ENCODE results near the gene AMPH. TPM values are rescaled to one million over a fixed set of nuclear protein-coding genes. Genes with fewer than 3 reads are reported as not detected.

Gene AMPH
- total RNA-seq, 1 experiment from 2014 or later, result not detected

DNA sequence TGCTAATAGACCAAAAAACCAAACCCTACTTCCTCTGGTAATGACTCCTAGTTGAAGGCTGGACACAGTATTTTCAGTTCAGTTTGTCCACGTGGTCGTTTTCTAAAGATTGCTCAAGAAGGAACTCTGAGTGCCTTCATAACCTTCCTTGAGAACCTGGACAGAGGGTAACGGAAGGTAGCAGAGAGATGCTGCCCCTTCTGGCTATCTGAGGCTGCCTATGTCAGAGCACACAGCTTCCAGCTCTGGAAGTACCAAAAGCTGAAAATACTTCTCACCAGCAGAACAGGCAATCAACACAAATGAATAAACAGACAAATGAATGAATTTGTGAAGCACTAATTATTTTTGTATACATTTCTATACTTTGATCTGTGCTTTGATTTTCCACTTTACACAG is 85.2 kb downstream of the AMPH start:
- Histone ChIP-seq H4K20me1 (ENCODE audit: insufficient read depth, low read depth, low read length) (no peaks in the 10 kb centered on the region), H3K27me3 (ENCODE audit: low read length) (no peaks in the 10 kb centered on the region), H3K9me3 (ENCODE audit: low read length) (no peaks in the 10 kb centered on the region)

DNA sequence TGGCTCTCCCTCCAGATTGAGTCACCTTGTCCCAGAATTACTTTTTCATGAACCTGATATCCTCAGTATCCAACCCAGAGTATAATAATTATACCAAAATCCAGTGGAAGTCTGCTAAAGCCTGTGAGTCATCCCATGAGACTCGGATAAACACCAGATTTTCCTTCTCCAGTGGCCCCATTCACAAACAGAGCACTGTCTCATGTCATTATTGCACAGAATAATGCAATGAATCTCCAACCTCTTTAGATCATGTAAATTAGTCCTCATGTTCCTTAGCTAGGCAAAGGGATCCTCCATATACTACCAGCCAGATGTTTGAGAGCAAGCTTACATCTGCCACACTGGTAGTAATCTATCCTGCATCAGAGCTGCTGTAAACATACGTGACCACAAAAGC is 89.0 kb downstream of the AMPH start:
- Histone ChIP-seq H3K36me3 (ENCODE audit: insufficient read depth, low read length) (no peaks in the 10 kb centered on the region), H3K9me3 (ENCODE audit: low read length) (no peaks in the 10 kb centered on the region), H2AFZ (ENCODE audit: low read length) (no peak overlapping the region), H3K4me1 (ENCODE audit: low read length) (no peaks in the 10 kb centered on the region), H3K9me2 (replicated peaks; ENCODE audit: insufficient read depth, low read length) (no peaks in the 10 kb centered on the region), H3K27ac (ENCODE audit: low read length) (no peak overlapping the region), H3K79me2 (ENCODE audit: low read length) (no peaks in the 10 kb centered on the region), H3K9ac (ENCODE audit: low read length) (no peak overlapping the region), H4K20me1 (ENCODE audit: insufficient read depth, low read depth, low read length) (no peaks in the 10 kb centered on the region), H3K4me3 (ENCODE audit: low read length) (no peak overlapping the region), H3K27me3 (ENCODE audit: low read length) (no peaks in the 10 kb centered on the region), H3K4me2 (ENCODE audit: low read depth, low read length, poor library complexity, severe bottlenecking) (no peak overlapping the region)
- no peak for DNase-seq

More for the DNA sequence above, 85.2 kb downstream of the AMPH start:
- H3K9ac ChIP-seq (ENCODE audit: low read length), result no peak overlapping the region
- no peaks in the 10 kb centered on the region for H3K36me3 ChIP-seq (ENCODE audit: insufficient read depth, low read length)
- no peak overlapping the region for H3K27ac ChIP-seq (ENCODE audit: low read length)
- H3K4me2 ChIP-seq (ENCODE audit: low read depth, low read length, poor library complexity, severe bottlenecking), result no peak overlapping the region
- H3K79me2 ChIP-seq (ENCODE audit: low read length), result no peaks in the 10 kb centered on the region
- H3K4me3 ChIP-seq (ENCODE audit: low read length), result no peak overlapping the region
- DNase-seq, result no peak
- no peak overlapping the region for H2AFZ ChIP-seq (ENCODE audit: low read length)
- H3K4me1 ChIP-seq (ENCODE audit: low read length), result no peaks in the 10 kb centered on the region
- H3K9me2 ChIP-seq (replicated peaks; ENCODE audit: insufficient read depth, low read length), result no peaks in the 10 kb centered on the region

DNA sequence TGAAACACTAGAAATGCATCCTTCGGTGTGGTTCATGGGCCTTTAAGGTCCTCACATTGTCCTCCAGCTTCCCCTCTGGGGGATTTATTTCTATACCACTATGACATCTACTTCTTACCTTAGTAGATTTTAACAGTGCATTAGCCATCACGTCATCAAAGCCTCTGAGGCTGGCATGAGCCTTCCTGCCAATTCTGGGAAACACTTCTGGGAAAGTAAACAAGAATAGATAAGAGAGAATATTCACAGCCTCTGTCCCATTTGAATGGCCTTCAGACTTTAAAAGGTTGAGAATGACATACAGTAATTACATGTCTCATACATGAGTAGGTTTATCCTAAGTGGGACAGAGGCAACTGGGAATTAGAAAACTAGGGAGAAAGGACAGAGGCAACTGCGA is 89.7 kb downstream of the AMPH start:
- Histone ChIP-seq H3K36me3 (ENCODE audit: insufficient read depth, low read length) (no peaks in the 10 kb centered on the region), H2AFZ (ENCODE audit: low read length) (no peak overlapping the region), H3K79me2 (ENCODE audit: low read length) (no peaks in the 10 kb centered on the region), H3K27ac (ENCODE audit: low read length) (no peak overlapping the region), H3K9ac (ENCODE audit: low read length) (no peak overlapping the region), H3K4me3 (ENCODE audit: low read length) (no peak overlapping the region), H3K4me1 (ENCODE audit: low read length) (no peaks in the 10 kb centered on the region), H3K9me2 (replicated peaks; ENCODE audit: insufficient read depth, low read length) (no peaks in the 10 kb centered on the region), H3K4me2 (ENCODE audit: low read depth, low read length, poor library complexity, severe bottlenecking) (no peak overlapping the region), H3K27me3 (ENCODE audit: low read length) (no peaks in the 10 kb centered on the region), H4K20me1 (ENCODE audit: insufficient read depth, low read depth, low read length) (no peaks in the 10 kb centered on the region), H3K9me3 (ENCODE audit: low read length) (no peaks in the 10 kb centered on the region)
- DNase-seq, result no peak

DNA sequence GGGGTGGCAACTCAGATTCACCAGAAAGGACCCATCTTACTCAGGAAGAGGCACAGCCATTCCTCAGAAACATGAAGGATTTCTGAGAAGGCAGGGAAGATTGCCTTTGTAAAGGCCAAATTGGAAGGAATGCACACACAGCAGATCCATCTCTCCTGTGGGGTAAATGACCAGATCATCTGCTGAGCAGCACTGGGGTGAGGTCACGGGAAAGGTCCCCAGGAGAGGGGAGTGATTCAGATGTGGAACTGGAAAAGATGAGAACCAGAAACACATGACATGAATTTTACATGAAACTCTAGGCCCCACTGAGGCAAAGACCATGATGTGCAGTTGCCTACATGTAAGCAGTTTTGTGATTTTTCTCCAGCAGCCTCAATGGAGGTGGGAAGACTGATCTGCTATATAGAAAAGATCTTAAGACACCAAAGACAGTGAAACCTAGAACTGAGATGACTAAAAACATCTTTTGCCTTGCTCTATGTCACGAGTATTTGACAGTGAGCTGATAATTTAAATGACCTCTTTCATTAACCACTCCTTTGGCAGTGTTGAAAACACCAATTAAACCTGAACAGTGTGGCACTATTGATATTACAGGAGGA is 91.6 kb downstream of the AMPH start:
- Histone ChIP-seq H4K20me1 (ENCODE audit: insufficient read depth, low read depth, low read length) (no peaks in the 10 kb centered on the region), H3K9ac (ENCODE audit: low read length) (no peak overlapping the region), H3K36me3 (ENCODE audit: insufficient read depth, low read length) (no peaks in the 10 kb centered on the region), H3K79me2 (ENCODE audit: low read length) (no peaks in the 10 kb centered on the region), H3K27me3 (ENCODE audit: low read length) (no peaks in the 10 kb centered on the region), H3K9me2 (replicated peaks; ENCODE audit: insufficient read depth, low read length) (no peaks in the 10 kb centered on the region), H3K4me3 (ENCODE audit: low read length) (no peak overlapping the region), H3K4me2 (ENCODE audit: low read depth, low read length, poor library complexity, severe bottlenecking) (no peak overlapping the region), H3K9me3 (ENCODE audit: low read length) (no peaks in the 10 kb centered on the region), H3K27ac (ENCODE audit: low read length) (no peak overlapping the region), H2AFZ (ENCODE audit: low read length) (no peak overlapping the region), H3K4me1 (ENCODE audit: low read length) (no peaks in the 10 kb centered on the region)
- DNase-seq, result no peak

DNA sequence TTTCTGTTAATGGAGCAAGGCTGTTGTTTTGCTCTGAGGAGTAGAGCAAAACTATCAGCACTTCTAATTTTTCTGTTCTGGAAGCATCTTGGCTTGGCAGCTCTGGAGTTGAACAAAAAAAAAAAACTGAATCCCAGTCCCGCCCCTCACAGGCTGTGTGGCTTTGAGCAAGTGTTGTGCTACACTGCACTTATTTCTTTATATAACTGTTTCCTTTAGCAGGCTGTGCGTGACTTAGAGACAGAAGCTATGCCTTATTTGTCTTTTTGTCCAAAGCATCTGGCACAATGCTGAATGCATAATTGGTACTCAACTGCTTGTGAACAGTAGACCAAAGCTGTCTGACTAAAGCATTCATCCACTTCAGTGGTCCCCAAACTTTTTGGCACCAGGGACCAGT is 96.1 kb downstream of the AMPH start:
- Histone ChIP-seq H3K4me2 (ENCODE audit: low read depth, low read length, poor library complexity, severe bottlenecking) (no peak overlapping the region), H3K9ac (ENCODE audit: low read length) (no peak overlapping the region), H2AFZ (ENCODE audit: low read length) (no peak overlapping the region), H4K20me1 (ENCODE audit: insufficient read depth, low read depth, low read length) (no peaks in the 10 kb centered on the region), H3K4me1 (ENCODE audit: low read length) (no peaks in the 10 kb centered on the region), H3K9me3 (ENCODE audit: low read length) (no peaks in the 10 kb centered on the region), H3K9me2 (replicated peaks; ENCODE audit: insufficient read depth, low read length) (no peaks in the 10 kb centered on the region), H3K79me2 (ENCODE audit: low read length) (no peaks in the 10 kb centered on the region), H3K27me3 (ENCODE audit: low read length) (no peaks in the 10 kb centered on the region), H3K27ac (ENCODE audit: low read length) (no peak overlapping the region), H3K36me3 (ENCODE audit: insufficient read depth, low read length) (no peaks in the 10 kb centered on the region), H3K4me3 (ENCODE audit: low read length) (no peak overlapping the region)
- no peak for DNase-seq

DNA sequence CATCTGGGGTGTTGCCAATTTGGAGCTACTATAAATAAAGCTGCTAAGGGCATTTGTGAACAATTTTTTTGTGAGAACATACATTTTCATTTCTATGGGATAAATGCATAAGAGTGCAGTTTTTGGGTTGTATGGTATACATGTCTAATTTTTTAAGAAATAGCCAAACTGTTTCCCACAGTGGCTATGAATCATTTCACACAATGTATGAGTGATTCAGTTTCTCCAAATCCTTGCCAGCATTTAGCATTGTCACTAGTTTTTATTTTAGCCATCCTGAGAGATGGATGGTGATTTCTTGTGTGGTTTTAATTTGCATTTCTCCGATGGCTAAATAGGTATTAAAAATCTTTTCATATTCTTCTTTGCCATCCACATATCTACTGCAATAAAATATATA is 105.3 kb downstream of the AMPH start:
- H3K27me3 ChIP-seq (ENCODE audit: low read length), result 0 out of 2 replicates have a peak, but pooled peaks cover 2% of the 10 kb centered on the region
- H3K9me3 ChIP-seq (ENCODE audit: low read length), result no peaks in the 10 kb centered on the region
- no peak overlapping the region for H2AFZ ChIP-seq (ENCODE audit: low read length)
- H4K20me1 ChIP-seq (ENCODE audit: insufficient read depth, low read depth, low read length), result no peaks in the 10 kb centered on the region
- H3K4me1 ChIP-seq (ENCODE audit: low read length), result no peaks in the 10 kb centered on the region
- no peak overlapping the region for H3K9ac ChIP-seq (ENCODE audit: low read length)
- no peaks in the 10 kb centered on the region for H3K36me3 ChIP-seq (ENCODE audit: insufficient read depth, low read length)
- no peak overlapping the region for H3K4me3 ChIP-seq (ENCODE audit: low read length)
- no peak for DNase-seq
- H3K27ac ChIP-seq (ENCODE audit: low read length), result no peak overlapping the region
- no peaks in the 10 kb centered on the region for H3K9me2 ChIP-seq (replicated peaks; ENCODE audit: insufficient read depth, low read length)
- no peak overlapping the region for H3K4me2 ChIP-seq (ENCODE audit: low read depth, low read length, poor library complexity, severe bottlenecking)
- no peaks in the 10 kb centered on the region for H3K79me2 ChIP-seq (ENCODE audit: low read length)

DNA sequence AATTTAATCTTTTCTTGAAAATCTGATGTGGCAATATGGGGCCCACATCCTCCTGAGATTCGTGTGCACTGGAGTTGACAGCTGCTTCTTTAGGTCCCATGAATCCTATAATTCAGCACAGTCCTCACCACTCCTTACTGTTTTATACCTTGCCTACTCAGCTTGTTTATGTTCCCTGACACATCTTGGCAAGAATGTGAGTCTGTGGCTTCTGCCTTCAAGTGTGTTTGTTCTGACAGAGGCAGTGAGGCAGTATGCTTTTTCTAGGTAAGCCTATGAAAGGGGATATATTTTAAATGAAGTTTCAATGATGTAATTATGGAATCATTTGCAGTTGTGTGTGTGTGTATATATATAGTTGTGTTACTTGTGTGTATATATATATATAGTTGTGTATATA is 106.4 kb downstream of the AMPH start:
- Histone ChIP-seq H3K4me2 (ENCODE audit: low read depth, low read length, poor library complexity, severe bottlenecking) (no peak overlapping the region), H3K9me2 (replicated peaks; ENCODE audit: insufficient read depth, low read length) (no peaks in the 10 kb centered on the region), H3K9me3 (ENCODE audit: low read length) (no peaks in the 10 kb centered on the region), H3K9ac (ENCODE audit: low read length) (no peak overlapping the region), H3K27me3 (ENCODE audit: low read length) (0 out of 2 replicates have a peak, but pooled peaks cover 2% of the 10 kb centered on the region), H3K4me3 (ENCODE audit: low read length) (no peak overlapping the region), H3K36me3 (ENCODE audit: insufficient read depth, low read length) (no peaks in the 10 kb centered on the region), H3K27ac (ENCODE audit: low read length) (no peak overlapping the region), H3K79me2 (ENCODE audit: low read length) (no peaks in the 10 kb centered on the region), H3K4me1 (ENCODE audit: low read length) (no peaks in the 10 kb centered on the region), H4K20me1 (ENCODE audit: insufficient read depth, low read depth, low read length) (no peaks in the 10 kb centered on the region), H2AFZ (ENCODE audit: low read length) (no peak overlapping the region)
- no peak for DNase-seq

DNA sequence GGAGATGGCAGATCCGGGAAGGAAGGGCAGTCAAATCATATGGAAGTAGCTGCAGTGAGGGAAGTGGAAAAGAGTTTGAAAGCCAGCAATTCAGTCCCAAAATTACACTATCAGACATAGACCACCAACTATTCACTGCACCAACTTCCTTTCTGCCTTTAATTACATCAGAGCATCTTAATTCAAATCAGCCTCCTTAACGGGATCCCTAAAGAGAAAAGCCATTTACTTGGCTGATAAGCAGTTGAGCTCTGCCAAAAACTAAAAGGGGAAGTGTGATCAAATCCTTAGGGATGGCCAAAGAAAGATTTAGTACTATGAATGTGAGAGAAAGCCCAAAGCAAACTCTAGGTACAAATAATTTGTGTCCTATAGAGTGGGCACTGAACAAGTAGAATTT is 110.4 kb downstream of the AMPH start:
- Histone ChIP-seq H3K9ac (ENCODE audit: low read length) (no peak overlapping the region), H3K9me3 (ENCODE audit: low read length) (no peaks in the 10 kb centered on the region), H4K20me1 (ENCODE audit: insufficient read depth, low read depth, low read length) (no peaks in the 10 kb centered on the region), H3K79me2 (ENCODE audit: low read length) (no peaks in the 10 kb centered on the region), H3K27ac (ENCODE audit: low read length) (no peak overlapping the region), H3K36me3 (ENCODE audit: insufficient read depth, low read length) (no peaks in the 10 kb centered on the region), H2AFZ (ENCODE audit: low read length) (no peak overlapping the region), H3K27me3 (ENCODE audit: low read length) (no peaks in the 10 kb centered on the region), H3K9me2 (replicated peaks; ENCODE audit: insufficient read depth, low read length) (no peaks in the 10 kb centered on the region), H3K4me2 (ENCODE audit: low read depth, low read length, poor library complexity, severe bottlenecking) (no peak overlapping the region), H3K4me1 (ENCODE audit: low read length) (no peaks in the 10 kb centered on the region), H3K4me3 (ENCODE audit: low read length) (no peak overlapping the region)
- DNase-seq, result no peak

DNA sequence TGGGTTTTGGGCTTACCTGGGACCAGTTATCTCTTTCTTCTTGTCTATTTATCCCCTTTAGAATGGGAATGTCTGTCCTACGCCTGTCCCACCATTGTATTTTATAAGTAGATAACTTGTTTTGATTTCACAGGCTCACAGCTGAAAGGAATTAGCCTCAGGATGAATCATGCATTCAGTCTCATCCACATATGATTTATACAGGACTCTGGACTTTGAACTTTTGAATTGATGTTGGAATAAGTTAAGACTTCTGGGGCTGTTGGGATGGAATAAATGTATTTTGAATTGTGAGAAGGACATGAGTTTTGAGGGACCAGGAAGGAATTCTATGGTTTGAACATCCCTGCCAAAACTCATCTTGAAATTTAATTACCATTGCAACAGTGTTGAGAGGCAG is 112.6 kb downstream of the AMPH start:
- Histone ChIP-seq H3K9ac (ENCODE audit: low read length) (no peak overlapping the region), H3K36me3 (ENCODE audit: insufficient read depth, low read length) (no peaks in the 10 kb centered on the region), H3K4me3 (ENCODE audit: low read length) (no peak overlapping the region), H3K4me1 (ENCODE audit: low read length) (no peaks in the 10 kb centered on the region), H3K9me2 (replicated peaks; ENCODE audit: insufficient read depth, low read length) (no peaks in the 10 kb centered on the region), H4K20me1 (ENCODE audit: insufficient read depth, low read depth, low read length) (no peaks in the 10 kb centered on the region), H3K4me2 (ENCODE audit: low read depth, low read length, poor library complexity, severe bottlenecking) (no peak overlapping the region), H3K27me3 (ENCODE audit: low read length) (no peaks in the 10 kb centered on the region), H3K27ac (ENCODE audit: low read length) (no peak overlapping the region), H3K79me2 (ENCODE audit: low read length) (no peaks in the 10 kb centered on the region), H3K9me3 (ENCODE audit: low read length) (no peaks in the 10 kb centered on the region), H2AFZ (ENCODE audit: low read length) (no peak overlapping the region)
- DNase-seq, result no peak

Measured in Karpas-422 (cell line).